Measurements from ENCODE around the gene POGZ.

GRCh38 chr1:151372058-151372934 is 87.0 kb downstream of the POGZ start, which contains the start of gene SELENBP1:
- TF ChIP-seq POLR2A (IDR thresholded peaks at IDR 0.05; ENCODE audit: borderline replicate concordance, extremely low read depth, insufficient read depth, insufficient read length) (no peak), CTCF (IDR thresholded peaks at IDR 0.05 in 2 of 3, conservative IDR thresholded peaks at IDR 0.05 in 1 of 3; ENCODE audit: borderline replicate concordance in 1 of 3, insufficient read depth in 1 of 3, low read depth in 2 of 3, low read length in 2 of 3) (no peak), POLR2AphosphoS5 (IDR thresholded peaks at IDR 0.05; ENCODE audit: low read depth, low read length) (no peak), EZH2 (IDR thresholded peaks at IDR 0.05) (no peak), YY1 (IDR thresholded peaks at IDR 0.05; ENCODE audit: extremely low read depth, insufficient replicate concordance, low read depth, low read length) (no peak), MAX (IDR thresholded peaks at IDR 0.05) (no peak), CEBPB (IDR thresholded peaks at IDR 0.05; ENCODE audit: low read depth) (no peak), SIN3A (IDR thresholded peaks at IDR 0.05; ENCODE audit: low read depth) (no peak), FOSL1 (IDR thresholded peaks at IDR 0.05; ENCODE audit: low read depth) (no peak), REST (IDR thresholded peaks at IDR 0.05; ENCODE audit: low read depth) (no peak), EZH2phosphoT487 (IDR thresholded peaks at IDR 0.05; ENCODE audit: borderline replicate concordance) (no peak)

Measured in HCT116 (cell line).